Measurements from ENCODE around the gene FICD. TPM values are rescaled to one million over a fixed set of nuclear protein-coding genes. Genes with fewer than 3 reads are reported as not detected.

Gene FICD
- total RNA-seq, 1 donor from 2014 or later, result 11.0 TPM

GRCh38 chr12:108498136-108498535, 16.9 kb upstream of the FICD start:
- intact Hi-C loops (cut with micrococcal nuclease), result loop anchor here (5.0 kb wide), 1 partner anchor 581 kb away; no protein-coding TSS in a partner anchor

- intact Hi-C loops (cut with micrococcal nuclease), result no loop called here
Measured at GRCh38 chr12:108502922-108503321, 12.2 kb upstream of the FICD start.

DNA sequence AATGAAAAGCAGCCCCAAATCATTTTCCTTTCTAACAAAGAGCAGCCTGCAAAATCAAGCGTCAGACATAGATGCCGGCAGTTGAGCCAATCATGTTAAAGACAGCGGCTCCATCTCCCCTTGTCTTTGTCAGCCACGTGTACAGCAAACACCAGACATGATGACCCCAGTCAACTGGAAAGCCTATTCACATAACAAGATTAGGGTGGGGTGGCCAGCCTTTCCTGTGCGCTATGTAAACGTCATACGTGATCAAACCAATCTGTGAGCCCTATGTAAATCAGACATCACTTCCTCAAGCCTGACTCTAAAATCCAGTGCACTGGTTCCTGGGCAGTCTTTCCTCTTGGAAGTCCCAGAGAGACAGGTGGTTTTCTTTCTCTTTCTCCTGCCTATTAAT, 9.9 kb upstream of the FICD start:
- intact Hi-C loops (cut with micrococcal nuclease), result no loop called here

DNA sequence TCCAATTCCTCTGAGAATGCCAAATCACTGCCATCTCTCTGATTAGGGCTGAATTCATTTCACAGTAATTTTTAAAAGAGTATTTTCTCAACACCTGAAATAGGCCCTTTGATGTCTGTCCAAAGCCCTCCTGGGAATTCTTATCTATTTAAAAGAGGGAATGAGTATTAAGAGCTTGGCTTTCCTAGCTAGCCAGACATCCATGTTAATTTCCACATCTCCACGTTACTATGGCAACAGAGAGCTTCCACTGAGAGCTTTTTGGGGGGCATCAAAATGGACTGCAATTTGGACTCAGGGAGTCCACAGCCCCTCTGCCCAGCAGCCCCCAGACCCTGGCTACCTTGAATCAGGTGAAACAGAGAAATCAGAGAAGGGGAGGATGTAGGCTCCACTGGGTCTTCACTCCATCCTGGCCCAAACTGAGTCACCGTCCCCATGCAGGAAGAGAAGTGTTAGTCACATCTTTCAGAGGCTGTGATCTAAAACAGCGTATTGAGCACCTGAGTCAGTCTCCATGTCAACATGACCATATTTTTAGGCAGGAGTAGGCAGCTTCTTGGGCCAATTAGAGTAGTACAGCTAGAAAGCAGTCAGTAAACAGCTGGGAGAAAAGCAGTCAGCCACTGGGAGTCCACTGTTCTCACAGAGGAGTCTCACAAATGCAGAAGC, 7.0 kb upstream of the FICD start:
- intact Hi-C loops (cut with micrococcal nuclease), result no loop called here

DNA sequence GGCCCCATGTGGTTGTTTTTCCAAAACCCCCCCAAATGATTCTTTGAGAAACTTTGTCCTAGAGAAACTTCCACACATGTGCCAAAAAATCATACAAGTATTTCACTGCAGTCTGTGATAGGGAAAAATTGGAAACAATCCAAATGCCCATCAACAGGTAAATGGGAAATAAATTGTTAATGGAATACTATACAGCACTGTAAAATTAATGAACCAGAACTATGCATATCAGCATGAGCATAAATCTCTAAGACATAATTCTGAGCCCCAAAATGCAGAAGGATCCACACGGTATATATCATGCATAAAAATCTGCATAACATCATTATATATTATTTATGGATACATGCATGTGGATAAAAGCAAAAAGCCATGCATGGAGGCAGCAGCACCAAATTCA, 5.3 kb upstream of the FICD start:
- intact Hi-C loops (cut with micrococcal nuclease), result loop anchor here (5.0 to 10.0 kb wide), 2 partner anchors 278 to 1775 kb away; partner anchors contain the start of gene ATP2A2

- intact Hi-C loops (cut with micrococcal nuclease), result loop anchor here (5.0 to 10.0 kb wide), 2 partner anchors 279 to 1774 kb away; partner anchors contain the start of gene ATP2A2
Measured at GRCh38 chr12:108510836-108511235, 4.2 kb upstream of the FICD start.

DNA sequence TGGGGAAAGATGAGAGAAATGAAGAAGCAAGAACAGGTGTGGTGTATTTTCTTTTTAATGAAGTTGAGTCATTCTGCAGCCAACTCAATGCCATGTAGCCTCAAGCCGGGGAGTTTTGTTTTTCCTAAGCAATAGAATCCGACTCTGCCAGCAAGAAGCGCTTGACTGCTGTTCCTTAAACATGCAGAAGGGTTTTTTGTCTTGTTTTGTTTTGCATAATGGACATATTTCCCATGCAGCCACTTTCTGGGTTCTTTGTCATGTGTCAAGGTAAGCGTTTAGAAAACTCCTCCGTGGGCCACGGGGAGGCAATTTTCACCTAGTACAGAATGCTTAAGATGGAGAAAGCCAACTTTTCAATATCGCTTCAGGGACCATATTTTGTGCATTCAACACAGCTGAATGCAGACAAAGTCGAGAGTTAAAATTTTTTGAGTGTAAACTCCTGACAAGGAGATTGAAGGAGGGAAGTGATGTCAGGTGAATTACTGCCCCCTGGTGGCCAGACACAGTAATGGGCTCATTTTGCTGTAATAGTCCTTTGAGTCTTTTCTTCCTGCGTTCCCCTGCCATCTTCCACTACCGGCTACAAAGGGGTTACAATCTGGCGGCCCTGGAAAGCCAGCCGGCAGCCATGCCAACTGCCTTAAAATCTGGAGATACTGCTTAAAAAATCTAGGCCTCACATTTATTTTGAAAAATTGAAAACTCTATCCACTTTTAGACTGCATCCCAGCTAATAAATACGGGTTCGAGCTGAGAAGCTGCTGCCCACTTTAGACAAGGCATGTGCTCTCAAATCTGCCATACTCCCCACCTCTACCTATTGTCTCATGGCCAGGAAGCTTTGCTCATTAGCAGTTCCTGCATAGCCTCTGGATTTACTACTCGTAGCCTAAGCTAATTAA, 3.2 kb upstream of the FICD start:
- intact Hi-C loops (cut with micrococcal nuclease), result loop anchor here (1.0 to 10.0 kb wide), 11 partner anchors 43 to 1773 kb away; partner anchors contain the start of genes ATP2A2, PRDM4 and USP30

DNA sequence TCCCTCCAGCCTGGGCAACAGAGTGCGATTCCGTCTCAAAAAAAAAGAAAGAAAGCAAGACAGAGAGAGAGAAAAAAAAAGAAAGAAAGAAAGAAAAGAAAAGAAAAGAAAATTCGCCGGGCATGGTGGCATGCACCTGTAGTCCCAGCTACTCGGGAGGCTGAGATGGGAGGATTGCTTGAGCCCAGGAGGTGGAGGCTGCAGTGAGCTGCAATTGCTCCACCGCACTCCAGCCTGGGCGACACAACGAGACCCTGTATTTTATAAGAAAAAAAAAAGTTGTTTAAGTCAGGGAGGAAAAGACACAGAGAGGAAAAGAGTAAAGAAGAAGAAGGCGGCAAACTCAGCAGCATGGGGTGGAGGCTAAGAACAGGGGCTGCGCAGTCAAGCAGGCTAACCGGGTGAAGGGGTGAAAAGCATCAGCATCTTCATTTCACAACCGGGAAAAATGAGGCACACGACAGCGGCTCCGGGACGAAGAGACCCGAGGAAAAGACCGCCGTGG, 557 bp upstream of the FICD start:
- intact Hi-C loops (cut with micrococcal nuclease), result loop anchor here (2.0 to 10.0 kb wide), 5 partner anchors 282 to 1770 kb away; partner anchors contain the start of genes ATP2A2, KCTD10, PWP1 and UBE3B

GRCh38 chr12:108515916-108516315, 839 bp downstream of the FICD start:
- intact Hi-C loops (cut with micrococcal nuclease), result loop anchor here (1.0 to 10.0 kb wide), 12 partner anchors 45 to 1769 kb away; partner anchors contain the start of genes ALKBH2, ATP2A2, KCTD10 and MMAB

DNA sequence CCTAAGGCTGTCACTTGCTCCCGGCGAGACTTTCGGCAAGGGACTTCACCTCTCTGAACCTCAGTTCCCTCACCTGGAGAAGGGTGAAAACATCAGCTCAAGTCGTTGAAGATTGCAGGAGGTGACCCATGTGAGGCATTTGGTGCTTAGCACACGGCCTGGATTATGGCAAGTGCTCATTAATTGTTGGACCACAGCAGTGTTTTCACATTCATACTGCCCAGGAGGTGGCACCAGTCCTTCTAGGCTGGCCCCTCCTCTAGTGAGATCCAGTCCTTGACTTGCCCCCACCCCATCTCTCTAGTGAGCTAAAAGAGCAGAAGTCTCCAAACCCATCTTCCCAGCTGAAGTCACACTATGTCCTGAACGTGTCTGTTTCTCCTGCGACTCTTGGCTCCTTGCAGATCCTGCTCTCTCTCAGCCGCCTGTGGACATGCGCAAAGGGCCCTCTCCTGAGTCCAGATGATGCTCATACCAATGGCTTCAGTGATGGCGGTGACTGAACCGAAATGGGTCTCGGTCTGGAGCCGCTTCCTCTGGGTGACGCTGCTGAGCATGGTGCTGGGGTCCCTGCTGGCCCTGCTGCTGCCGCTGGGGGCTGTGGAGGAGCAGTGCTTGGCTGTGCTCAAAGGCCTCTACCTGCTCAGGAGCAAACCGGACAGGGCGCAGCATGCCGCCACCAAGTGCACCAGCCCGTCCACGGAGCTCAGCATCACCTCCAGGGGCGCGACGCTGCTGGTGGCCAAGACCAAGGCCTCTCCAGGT, 1.6 kb downstream of the FICD start:
- intact Hi-C loops (cut with micrococcal nuclease), result loop anchor here (10.0 kb wide), 1 partner anchor 1768 kb away; the partner anchor contains the start of gene ATP2A2

DNA sequence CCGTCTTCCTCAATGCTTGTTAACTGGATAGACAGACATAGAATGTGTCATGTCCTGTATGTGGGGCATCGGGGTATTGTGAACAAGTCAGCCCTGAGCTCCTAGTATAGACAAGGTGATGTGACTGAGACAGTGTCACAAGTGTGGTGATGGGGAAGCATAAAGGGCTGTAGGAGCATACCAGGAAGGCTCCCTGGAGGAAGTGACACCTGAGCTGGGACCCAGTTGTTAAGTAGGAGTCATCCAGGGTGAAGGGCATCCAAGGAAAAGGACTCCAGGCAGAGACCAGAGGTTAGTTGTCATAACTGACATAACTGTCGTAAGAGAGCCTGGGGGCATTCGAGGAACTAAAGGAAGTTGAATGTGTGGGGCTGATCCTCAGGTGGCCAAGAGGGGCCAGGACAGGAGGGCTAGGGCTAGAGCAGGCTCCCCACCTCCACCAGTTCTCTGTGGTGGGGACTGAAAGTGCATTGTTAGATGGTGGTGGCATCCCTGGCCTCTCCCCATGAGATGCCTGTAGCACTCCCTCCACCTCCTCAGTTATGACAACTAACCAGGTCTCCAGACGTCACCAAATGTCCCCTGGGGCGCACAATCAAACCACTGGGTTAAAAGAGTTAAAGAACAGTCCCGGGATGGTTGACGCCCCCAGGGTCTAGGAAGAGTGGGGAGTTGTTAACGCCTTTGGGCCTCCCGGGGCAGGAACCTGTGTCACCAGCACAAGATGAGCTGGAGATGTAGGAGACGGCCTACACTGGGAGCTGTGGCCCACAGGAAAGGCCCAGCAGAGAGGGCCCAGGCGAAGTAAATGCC, 2.4 kb downstream of the FICD start:
- intact Hi-C loops (cut with micrococcal nuclease), result loop anchor here (10.0 kb wide), 1 partner anchor 1767 kb away; the partner anchor contains the start of gene ATP2A2

DNA sequence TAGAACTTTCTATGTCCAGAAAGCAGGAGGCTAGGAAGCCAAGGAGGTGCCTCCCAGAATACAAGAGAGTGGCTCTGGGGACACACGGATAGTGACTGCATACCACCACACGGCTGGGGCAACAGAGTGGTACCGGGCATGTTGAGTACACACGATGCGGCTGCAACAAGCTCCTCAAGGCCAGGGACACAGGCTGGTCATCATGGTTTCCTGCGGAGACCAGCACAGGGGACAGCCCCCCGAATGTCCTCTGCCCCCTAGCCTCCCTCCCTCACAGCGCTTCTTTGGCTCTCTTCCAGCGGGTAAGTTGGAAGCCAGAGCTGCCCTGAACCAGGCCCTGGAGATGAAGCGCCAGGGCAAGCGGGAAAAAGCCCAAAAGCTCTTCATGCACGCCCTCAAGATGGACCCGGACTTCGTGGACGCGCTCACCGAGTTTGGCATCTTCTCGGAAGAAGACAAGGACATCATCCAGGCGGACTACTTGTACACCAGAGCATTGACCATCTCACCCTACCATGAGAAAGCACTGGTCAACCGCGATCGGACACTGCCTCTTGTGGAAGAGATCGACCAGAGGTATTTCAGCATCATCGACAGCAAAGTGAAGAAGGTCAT, 3.1 kb downstream of the FICD start:
- intact Hi-C loops (cut with micrococcal nuclease), result loop anchor here (10.0 kb wide), 1 partner anchor 1767 kb away; the partner anchor contains the start of gene ATP2A2

DNA sequence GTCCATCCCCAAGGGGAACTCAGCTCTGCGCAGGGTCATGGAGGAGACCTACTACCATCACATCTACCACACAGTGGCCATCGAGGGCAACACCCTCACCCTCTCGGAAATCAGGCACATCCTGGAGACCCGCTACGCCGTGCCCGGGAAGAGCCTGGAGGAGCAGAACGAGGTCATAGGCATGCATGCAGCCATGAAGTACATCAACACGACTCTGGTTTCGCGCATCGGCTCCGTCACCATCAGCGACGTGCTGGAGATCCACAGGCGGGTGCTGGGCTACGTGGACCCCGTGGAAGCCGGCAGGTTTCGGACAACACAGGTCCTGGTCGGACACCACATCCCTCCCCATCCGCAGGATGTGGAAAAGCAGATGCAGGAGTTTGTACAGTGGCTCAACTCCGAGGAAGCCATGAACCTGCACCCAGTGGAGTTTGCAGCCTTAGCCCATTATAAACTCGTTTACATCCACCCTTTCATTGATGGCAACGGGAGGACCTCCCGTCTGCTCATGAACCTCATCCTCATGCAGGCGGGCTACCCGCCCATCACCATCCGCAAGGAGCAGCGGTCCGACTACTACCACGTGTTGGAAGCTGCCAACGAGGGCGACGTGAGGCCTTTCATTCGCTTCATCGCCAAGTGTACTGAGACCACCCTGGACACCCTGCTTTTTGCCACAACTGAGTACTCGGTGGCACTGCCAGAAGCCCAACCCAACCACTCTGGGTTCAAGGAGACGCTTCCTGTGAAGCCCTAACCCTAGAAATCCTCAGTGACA, 3.8 kb downstream of the FICD start:
- intact Hi-C loops (cut with micrococcal nuclease), result loop anchor here (10.0 kb wide), 1 partner anchor 1766 kb away; the partner anchor contains the start of gene ATP2A2

DNA sequence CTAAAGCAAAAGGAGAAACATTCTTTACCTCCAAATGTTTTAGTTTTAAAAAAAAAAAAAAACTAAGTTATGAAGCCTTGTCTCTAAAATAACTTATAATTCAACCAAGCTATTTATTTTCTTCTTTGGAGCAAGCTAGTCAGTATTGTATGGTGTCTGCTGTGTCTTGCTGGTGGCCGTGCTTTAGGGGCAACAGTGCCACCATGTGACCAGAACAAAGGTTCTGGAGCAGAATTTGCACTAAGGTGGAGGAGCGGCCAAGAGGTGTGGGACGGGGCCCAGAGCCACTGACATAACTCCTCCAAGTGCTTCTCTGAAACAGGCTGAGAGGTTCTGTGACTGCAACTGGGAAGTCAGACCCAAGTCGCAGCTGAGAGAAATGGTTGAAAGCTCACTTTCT, 4.5 kb downstream of the FICD start:
- intact Hi-C loops (cut with micrococcal nuclease), result loop anchor here (10.0 kb wide), 1 partner anchor 1765 kb away; the partner anchor contains the start of gene ATP2A2

DNA sequence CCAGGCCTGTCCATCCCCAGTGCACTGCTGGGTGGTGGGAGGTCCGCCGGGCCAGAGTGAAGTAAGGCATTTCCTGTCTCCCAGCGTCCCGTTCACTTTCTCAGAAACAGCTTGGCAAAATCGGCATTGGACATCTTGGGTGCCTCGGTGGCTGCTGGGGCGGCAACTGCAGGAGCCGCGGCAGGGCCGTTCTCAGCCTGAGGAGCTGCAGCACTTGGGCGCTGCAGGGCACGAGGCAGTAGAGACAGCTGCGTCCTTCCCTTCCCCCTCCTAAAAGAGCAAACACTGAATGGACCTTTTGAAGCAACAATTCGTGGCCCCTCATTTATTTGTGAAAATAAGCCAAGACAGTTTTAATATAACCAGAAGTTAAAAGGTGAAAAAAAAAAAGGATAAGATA, 8.3 kb downstream of the FICD start:
- intact Hi-C loops (cut with micrococcal nuclease), result no loop called here

GRCh38 chr12:108525681-108526080, 10.6 kb downstream of the FICD start:
- intact Hi-C loops (cut with micrococcal nuclease), result no loop called here

GRCh38 chr12:108526482-108527165, 11.5 kb downstream of the FICD start:
- intact Hi-C loops (cut with micrococcal nuclease), result no loop called here

GRCh38 chr12:108527166-108527496, 12.1 kb downstream of the FICD start:
- intact Hi-C loops (cut with micrococcal nuclease), result no loop called here

All from T-helper 1 cell treated with Interleukin-12 subunit alpha and Interleukin-12 subunit beta and Interleukin-4 antibody, amounts not matched to agents 30 ng/mL and 1 ng/mL, for 36 hours (primary cell).